H1 (cell line): ENCODE data around the gene NRXN2. TPM values are rescaled to one million over a fixed set of nuclear protein-coding genes. Genes with fewer than 3 reads are reported as not detected.

Source experiments
- EGR1 ChIP-seq: IDR thresholded peaks from 2 replicates; pipeline ENCODE4 v1.6.1; 2011; ENCODE audit warnings: low read depth, low read length, borderline replicate concordance
- POU5F1 ChIP-seq: IDR thresholded peaks from 2 replicates; pipeline ENCODE4 v1.6.1; 2011; ENCODE audit warnings: low read depth, mild to moderate bottlenecking, low read length, moderate library complexity
- TAF1 ChIP-seq: IDR thresholded peaks from 2 replicates; pipeline ENCODE4 v1.6.1; 2011; ENCODE audit warnings: mild to moderate bottlenecking, low read depth, low read length
- YY1 ChIP-seq: IDR thresholded peaks from 2 replicates; pipeline ENCODE4 v1.6.1; 2011; ENCODE audit warnings: low read depth, mild to moderate bottlenecking, low read length
- polyA plus RNA-seq, 7 experiments: library from polyadenylated mRNA; depleted of rRNA in 3 of 7; stranded (reverse) in 5 of 7; unstranded in 2 of 7; fragments of >200 nt in 5 of 7; fragments of 200-250 nt in 2 of 7; gene quantifications; 1 replicate in 5 of 7; 2 replicates in 1 of 7; 4 replicates in 1 of 7; pipeline versions ENCODE4 v1.2.1 to v1.2.3, GENCODE V29; 2011 to 2013; ENCODE audit warnings: missing spikeins in 2 of 7, mixed read lengths in 2 of 7
- total RNA-seq: library from RNA; stranded (reverse); fragmentation: NEBNext Ultra II Directional; extraction: Animal tissue kit (Norgen Biotek cat#: 25700); gene quantifications from 2 replicates; pipeline ENCODE4 v1.2.1, GENCODE V29; 2021

Gene NRXN2
- total and polyA plus RNA-seq, 2 of the 8 experiments (the other 6 are each of a cell fraction or from before 2014, with no cell fraction given) = 1.3 to 11.5 TPM

DNA sequence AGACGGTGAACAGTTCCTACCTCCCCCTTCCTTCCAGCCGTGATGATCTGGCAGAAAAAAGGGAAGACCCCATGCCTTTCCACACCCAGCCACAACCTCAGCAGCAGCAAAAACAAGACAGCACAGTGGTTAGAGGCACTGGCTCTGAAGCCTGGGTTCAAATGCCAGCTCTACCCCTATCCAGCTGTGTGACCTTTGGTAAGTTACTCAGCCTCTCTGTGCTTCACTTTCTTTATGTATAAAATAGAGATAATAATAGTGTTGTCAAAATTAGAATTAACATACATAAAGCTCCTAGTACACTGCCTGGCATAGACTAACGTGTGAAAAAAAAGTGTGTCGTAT lies 4.2 kb downstream of the NRXN2 start (continued):
- no peak for TF ChIP-seq TAF1
- no peak for TF ChIP-seq EGR1
- no peak for TF ChIP-seq YY1
- no peak for TF ChIP-seq POU5F1
